Thyroid gland (tissue), 4 donors: Measurements from ENCODE around the gene PSD2.

Experiments
- CTCF ChIP-seq, 6 experiments: fragments of 200-600 bp in 3 of 6; fragments of 450-650 bp in 3 of 6; sonication (generic) in 3 of 6; IDR thresholded peaks; one replicate each; pipeline ENCODE4 v1.5.1; 2016 to 2019; ENCODE audit warnings: antibody characterized with exemption in 6 of 6, mild to moderate bottlenecking in 2 of 6, inconsistent platforms in 1 of 6, moderate library complexity in 1 of 6
- POLR2A ChIP-seq, 2 donors: fragments of 450-650 bp; IDR thresholded peaks; one replicate each; pipeline ENCODE4 v1.6.1; 2017; ENCODE audit warnings: antibody characterized with exemption in 2 of 2, mild to moderate bottlenecking in 2 of 2, moderate library complexity in 1 of 2

- TF ChIP-seq CTCF (IDR thresholded peaks at IDR 0.05) = no peak
- TF ChIP-seq POLR2A (IDR thresholded peaks at IDR 0.05) = no peak
These were observed 18.6 kb downstream of the PSD2 start for GRCh38 chr5:139814191-139814601.
